Hepatocyte (in vitro differentiated cells): ENCODE data around the gene NRCAM.

ENCODE experiments used
- EZH2 ChIP-seq: fragments of 200-600 bp; sonication (generic); IDR thresholded peaks from 2 replicates; pipeline ENCODE4 v1.6.1; 2016; ENCODE audit warnings: antibody characterized with exemption, mild to moderate bottlenecking, borderline replicate concordance
- EZH2phosphoT487 ChIP-seq: fragments of 200-600 bp; sonication (generic); IDR thresholded peaks from one replicate; pipeline ENCODE4 v1.6.1; 2018; ENCODE audit warnings: antibody characterized with exemption, mild to moderate bottlenecking, low read depth, moderate library complexity; ENCODE audit not compliant: unreplicated experiment, severe bottlenecking
- TF ChIP-seq, protein P1 (sequence below): fragments of 200-600 bp; sonication (generic); IDR thresholded peaks from 2 replicates; pipeline ENCODE4 v1.5.1; 2016; ENCODE audit warnings: antibody characterized with exemption, mild to moderate bottlenecking; ENCODE audit not compliant: poor library complexity

DNA sequence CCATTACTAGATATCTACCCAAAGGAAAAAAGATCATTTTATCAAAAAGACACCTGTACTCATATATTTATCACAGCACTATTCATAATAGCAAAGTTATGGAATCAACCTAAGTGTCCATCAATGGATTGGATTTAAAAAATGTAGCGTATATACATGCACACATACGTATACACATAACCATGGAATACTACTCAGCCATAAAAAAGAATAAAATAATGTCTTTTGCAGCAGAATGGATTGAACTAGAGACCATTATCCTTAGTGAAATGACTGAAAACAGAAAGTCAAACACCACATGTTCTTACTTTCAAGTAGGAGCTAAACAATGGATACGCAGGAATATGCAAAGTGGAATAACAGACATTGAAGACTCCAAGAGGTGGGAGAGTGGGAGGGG, 168.4 kb downstream of the NRCAM start:
- TF ChIP-seq, protein P1, sequence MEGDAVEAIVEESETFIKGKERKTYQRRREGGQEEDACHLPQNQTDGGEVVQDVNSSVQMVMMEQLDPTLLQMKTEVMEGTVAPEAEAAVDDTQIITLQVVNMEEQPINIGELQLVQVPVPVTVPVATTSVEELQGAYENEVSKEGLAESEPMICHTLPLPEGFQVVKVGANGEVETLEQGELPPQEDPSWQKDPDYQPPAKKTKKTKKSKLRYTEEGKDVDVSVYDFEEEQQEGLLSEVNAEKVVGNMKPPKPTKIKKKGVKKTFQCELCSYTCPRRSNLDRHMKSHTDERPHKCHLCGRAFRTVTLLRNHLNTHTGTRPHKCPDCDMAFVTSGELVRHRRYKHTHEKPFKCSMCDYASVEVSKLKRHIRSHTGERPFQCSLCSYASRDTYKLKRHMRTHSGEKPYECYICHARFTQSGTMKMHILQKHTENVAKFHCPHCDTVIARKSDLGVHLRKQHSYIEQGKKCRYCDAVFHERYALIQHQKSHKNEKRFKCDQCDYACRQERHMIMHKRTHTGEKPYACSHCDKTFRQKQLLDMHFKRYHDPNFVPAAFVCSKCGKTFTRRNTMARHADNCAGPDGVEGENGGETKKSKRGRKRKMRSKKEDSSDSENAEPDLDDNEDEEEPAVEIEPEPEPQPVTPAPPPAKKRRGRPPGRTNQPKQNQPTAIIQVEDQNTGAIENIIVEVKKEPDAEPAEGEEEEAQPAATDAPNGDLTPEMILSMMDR = no peak
- TF ChIP-seq EZH2 (no peak), EZH2phosphoT487 (no peak)
